K562 (cell line): ENCODE measurements around the gene PPP1R14D.

Source experiments
- CTCF ChIP-seq, 3 experiments: IDR thresholded peaks in 2 of 3; conservative IDR thresholded peaks in 1 of 3; 2 replicates each; pipeline ENCODE4 v1.5.1; 2011 to 2012; ENCODE audit warnings: low read length in 3 of 3, mild to moderate bottlenecking in 3 of 3, control low read depth in 2 of 3, improper control_type of control experiment in 1 of 3, inconsistent platforms in 1 of 3, low read depth in 1 of 3, mixed read lengths in 1 of 3, moderate library complexity in 1 of 3; ENCODE audit not compliant: insufficient read depth in 2 of 3
- EGR1 ChIP-seq: fragments of 450-650 bp; conservative IDR thresholded peaks from 2 replicates; pipeline ENCODE4 v1.6.1; 2017; ENCODE audit warnings: mild to moderate bottlenecking
- EZH2 ChIP-seq: IDR thresholded peaks from 2 replicates; pipeline ENCODE4 v1.6.1; 2012; ENCODE audit warnings: low read depth, mild to moderate bottlenecking, inconsistent platforms, low read length, borderline replicate concordance
- HNRNPK ChIP-seq: fragments of 200-400 bp; formaldehyde crosslinking; IDR thresholded peaks from one replicate; pipeline ENCODE4 v1.6.1; 2018; ENCODE audit warnings: mild to moderate bottlenecking, low read depth, low read length; ENCODE audit not compliant: poor library complexity, severe bottlenecking
- JUNB ChIP-seq: fragments of 450-650 bp; formaldehyde crosslinking; conservative IDR thresholded peaks from 2 replicates; pipeline ENCODE4 v1.4.0; 2020; ENCODE audit warnings: mild to moderate bottlenecking
- NFYB ChIP-seq: IDR thresholded peaks from 2 replicates; pipeline ENCODE4 v1.6.1; 2011; ENCODE audit warnings: mild to moderate bottlenecking, moderate library complexity; ENCODE audit not compliant: insufficient read length; ENCODE audit errors: extremely low read depth
- NR1H2 ChIP-seq: sonication (generic); formaldehyde crosslinking; IDR thresholded peaks from 2 replicates; pipeline ENCODE4 v1.4.0; 2020; ENCODE audit warnings: mild to moderate bottlenecking, missing genetic modification reagents
- POLR2A ChIP-seq: fragments of 450-650 bp; conservative IDR thresholded peaks from 2 replicates; pipeline ENCODE4 v1.6.1; 2016
- REST ChIP-seq, 2 experiments: fragments of 450-650 bp; formaldehyde crosslinking in 1 of 2; IDR thresholded peaks; 2 replicates each; pipeline versions ENCODE4 v1.4.0 to v1.6.1; 2014 to 2020; ENCODE audit warnings: mild to moderate bottlenecking in 2 of 2, borderline replicate concordance in 1 of 2, low read depth in 1 of 2
- USF1 ChIP-seq: sonication (generic); formaldehyde crosslinking; IDR thresholded peaks from 2 replicates; pipeline ENCODE4 v1.9.0; 2022; ENCODE audit warnings: mild to moderate bottlenecking, missing genetic modification reagents
- ZNF592 ChIP-seq: fragments of 450-650 bp; IDR thresholded peaks from 2 replicates; pipeline ENCODE4 v1.6.1; 2017; ENCODE audit warnings: antibody characterized with exemption, mild to moderate bottlenecking

- TF ChIP-seq POLR2A, result no peak
- TF ChIP-seq USF1 (CRISPR knock-in tag), result no peak
- no peak for TF ChIP-seq HNRNPK
- TF ChIP-seq NFYB, result no peak
- no peak for TF ChIP-seq REST (IDR thresholded peaks at IDR 0.05; ENCODE audit: borderline replicate concordance)
- TF ChIP-seq REST (CRISPR knock-in tag; IDR thresholded peaks at IDR 0.05; ENCODE audit: low read depth), result no peak
- TF ChIP-seq NR1H2 (CRISPR knock-in tag), result no peak
- no peak for TF ChIP-seq ZNF592
- TF ChIP-seq EZH2, result no peak
- TF ChIP-seq EGR1, result no peak
- no peak for TF ChIP-seq JUNB
- TF ChIP-seq CTCF (IDR thresholded peaks at IDR 0.05 in 2 of 3, conservative IDR thresholded peaks at IDR 0.05 in 1 of 3; ENCODE audit: insufficient read depth in 2 of 3, low read depth in 1 of 3, low read length in 3 of 3), result no peak
Measured at GRCh38 chr15:40769274-40770146, 59.0 kb downstream of the PPP1R14D start, which contains the start of gene C15orf62.
